K562 (cell line): Measurements from ENCODE around the gene IGFBP7. TPM values are rescaled to one million over a fixed set of nuclear protein-coding genes. Genes with fewer than 3 reads are reported as not detected.

Experiments
- ATAC-seq: fragments of 200-7000 bp; cut with Tn5 transposase; 3 replicates; pipeline ENCODE4 v1.9.1; 2020; ENCODE audit warnings: moderate library complexity
- BruUV-seq: library from RNA; stranded (reverse); fragments of 400-500 nt; replicated peaks from 2 replicates; lab custom pipeline; 2021; lab: Mats Ljungman, UMichigan
- CTCF ChIA-PET: fragments of 300-600 bp; formaldehyde crosslinking; extraction: SDS; loops from one replicate; lab custom pipeline; 2021; ENCODE audit warnings: low intra/inter-chr PET ratio; lab: Yijun Ruan, JAX
- POLR2A ChIA-PET: fragments of 300-600, 350-650 bp; sonication (Branson Sonifier 250); formaldehyde crosslinking; extraction: SDS; loops from one replicate; lab custom pipeline; 2021; ENCODE audit warnings: antibody characterized with exemption, inconsistent platforms; lab: Yijun Ruan, JAX
- DNase-seq, 4 experiments: peaks; one replicate each; pipeline versions ENCODE4 v3.0.0 to v3.0.0-alpha.2; 2011 to 2018; ENCODE audit warnings: low spot score in 3 of 4, mixed read lengths in 3 of 4; ENCODE audit errors: extremely low read depth in 1 of 4
- FAIRE-seq: peaks from 2 replicates; lab custom pipeline; 2011; peaks lifted over from hg19 to GRCh38; lab: Jason Lieb, UNC
- H2AFZ ChIP-seq: 2 replicates; pipeline ENCODE4 v1.6.0; 2011; ENCODE audit warnings: low read depth, low read length, control low read depth, inconsistent platforms
- H3K27ac ChIP-seq: fragments of 200-600 bp; 3 replicates; pipeline ENCODE4 v1.8.0; 2011; ENCODE audit warnings: low read depth, mild to moderate bottlenecking, control low read depth, inconsistent platforms, low read length, moderate library complexity, mixed read lengths; ENCODE audit errors: extremely low read depth
- H3K27me3 ChIP-seq, 2 experiments: fragments of 300-600 bp in 1 of 2; 2 replicates in 1 of 2; 3 replicates in 1 of 2; pipeline versions ENCODE4 v1.6.0 to v1.8.0; 2011; ENCODE audit warnings: inconsistent platforms in 2 of 2, low read length in 2 of 2, mild to moderate bottlenecking in 1 of 2, mixed read lengths in 1 of 2, moderate library complexity in 1 of 2; ENCODE audit not compliant: control insufficient read depth in 2 of 2, insufficient read depth in 2 of 2
- H3K36me3 ChIP-seq: fragments of 300-600 bp; 3 replicates; pipeline ENCODE4 v1.8.0; 2011; ENCODE audit warnings: mild to moderate bottlenecking, low read length, inconsistent platforms; ENCODE audit not compliant: control insufficient read depth, insufficient read depth
- H3K4me1 ChIP-seq, 2 experiments: fragments of 200-600 bp in 1 of 2; replicated peaks in 1 of 2; 2 replicates in 1 of 2; 3 replicates in 1 of 2; pipeline versions ENCODE4 v1.5.1 to v1.8.0; 2011; ENCODE audit warnings: inconsistent platforms in 2 of 2, low read length in 2 of 2, mild to moderate bottlenecking in 1 of 2, mixed read lengths in 1 of 2, moderate library complexity in 1 of 2; ENCODE audit not compliant: control insufficient read depth in 2 of 2, insufficient read depth in 2 of 2
- H3K4me2 ChIP-seq: 2 replicates; pipeline ENCODE4 v1.6.1; 2011; ENCODE audit warnings: low read length, control low read depth, inconsistent platforms, mixed read lengths; ENCODE audit not compliant: insufficient read depth
- H3K4me3 ChIP-seq: fragments of 200-600 bp; sonication (generic), shearing (Covaris generic); 2 replicates; pipeline ENCODE4 v1.5.1; 2016; ENCODE audit warnings: control low read depth, inconsistent platforms
- H3K79me2 ChIP-seq: fragments of 200-600 bp; 3 replicates; pipeline ENCODE4 v1.8.0; 2011; ENCODE audit warnings: low read length, inconsistent platforms; ENCODE audit not compliant: control insufficient read depth, insufficient read depth
- H3K9ac ChIP-seq, 2 experiments: 2 replicates each; pipeline versions ENCODE4 v1.6.0 to v1.6.1; 2011; ENCODE audit warnings: low read depth in 2 of 2, low read length in 2 of 2, control low read depth in 1 of 2, inconsistent platforms in 1 of 2, mild to moderate bottlenecking in 1 of 2, mixed read lengths in 1 of 2; ENCODE audit not compliant: insufficient read depth in 1 of 2
- H3K9me1 ChIP-seq: one replicate; pipeline ENCODE4 v1.6.0; 2011; ENCODE audit warnings: inconsistent platforms, mild to moderate bottlenecking, low read length, moderate library complexity; ENCODE audit not compliant: control insufficient read depth, insufficient read depth
- H3K9me3 ChIP-seq: replicated peaks from 2 replicates; pipeline ENCODE4 v1.5.1; 2011; ENCODE audit warnings: low read depth, low read length, inconsistent platforms; ENCODE audit not compliant: control insufficient read depth, insufficient read depth
- H4K20me1 ChIP-seq: replicated peaks from 2 replicates; pipeline ENCODE4 v1.6.1; 2011; ENCODE audit warnings: low read length, inconsistent platforms, mixed read lengths; ENCODE audit not compliant: control insufficient read depth, insufficient read depth
- ELF4 ChIP-seq: fragments of 450-650 bp; formaldehyde crosslinking; IDR thresholded peaks from 2 replicates; pipeline ENCODE4 v1.4.0; 2022; ENCODE audit warnings: missing genetic modification characterization
- POLR3G ChIP-seq: IDR thresholded peaks from 2 replicates; pipeline ENCODE4 v1.6.1; 2011; ENCODE audit not compliant: insufficient read length, insufficient replicate concordance; ENCODE audit errors: extremely low read depth
- XRCC5 ChIP-seq: fragments of 200-400 bp; formaldehyde crosslinking; IDR thresholded peaks from 2 replicates; pipeline ENCODE4 v1.6.1; 2017; ENCODE audit warnings: low read depth, mild to moderate bottlenecking, low read length
- ZNF384 ChIP-seq: IDR thresholded peaks from 2 replicates; pipeline ENCODE4 v1.6.1; 2012; ENCODE audit warnings: low read depth, low read length, improper control_type of control experiment
- ZNF785 ChIP-seq: fragments of 250-450 bp; sonication (Bioruptor Pico); IDR thresholded peaks from 2 replicates; pipeline ENCODE4 v1.4.0; 2020; ENCODE audit warnings: mild to moderate bottlenecking
- WGBS: fragments of 100-300 bp; shearing (Covaris generic); methylation state at CpG from one replicate; pipeline ENCODE4 v1.1.6; 2016; ENCODE audit warnings: low coverage, mixed read lengths; ENCODE audit not compliant: insufficient coverage; ENCODE audit errors: missing lambda C conversion rate; 5-methylcytosine and 5-hydroxymethylcytosine counted together
- in situ Hi-C: fragments of 300-500 bp; cut with MboI; formaldehyde crosslinking; loops from 4 replicates; pipeline ENCODE4 v1.15.0; 2018; ENCODE audit warnings: inconsistent platforms, mixed read lengths
- intact Hi-C: fragments of 100-400 bp; cut with micrococcal nuclease; formaldehyde crosslinking; loops from 2 replicates; pipeline ENCODE4 v1.14.2; 2022
- polyA plus RNA-seq, 8 experiments: library from polyadenylated mRNA; depleted of rRNA in 4 of 8; stranded (reverse) in 5 of 8; unstranded in 3 of 8; fragments of >200 nt; fragmentation: Nextera tagmentation in 2 of 8; fragmentation: Illumina TruSeq in 1 of 8; extraction: Ambion mirVana in 2 of 8; extraction: Trizol in 1 of 8; gene quantifications; 2 replicates each; pipeline versions ENCODE4 v1.2.1 to v1.2.3, GENCODE V29; 2011 to 2014; ENCODE audit warnings: inconsistent platforms in 1 of 8, missing spikeins in 1 of 8
- total RNA-seq, 7 experiments: library from RNA; depleted of rRNA in 6 of 7; stranded (reverse); fragments of >200 nt in 6 of 7; fragmentation: Illumina TruSeq in 2 of 7; extraction: Trizol in 2 of 7; gene quantifications; 2 replicates each; pipeline versions ENCODE4 v1.2.1 to v1.2.3, GENCODE V29; 2011 to 2021; ENCODE audit warnings: low replicate concordance in 1 of 7
- TF ChIP-seq, protein P1 (sequence below): fragments of 450-650 bp; formaldehyde crosslinking; conservative IDR thresholded peaks from 2 replicates; pipeline ENCODE4 v1.4.0; 2022; ENCODE audit warnings: mild to moderate bottlenecking, missing genetic modification characterization

Gene IGFBP7
- total and polyA plus RNA-seq, 9 of the 15 experiments (the other 6 are each of a cell fraction or from before 2014, with no cell fraction given), result 0.27 to 0.49 (median 0.29) TPM; not detected in 6

DNA sequence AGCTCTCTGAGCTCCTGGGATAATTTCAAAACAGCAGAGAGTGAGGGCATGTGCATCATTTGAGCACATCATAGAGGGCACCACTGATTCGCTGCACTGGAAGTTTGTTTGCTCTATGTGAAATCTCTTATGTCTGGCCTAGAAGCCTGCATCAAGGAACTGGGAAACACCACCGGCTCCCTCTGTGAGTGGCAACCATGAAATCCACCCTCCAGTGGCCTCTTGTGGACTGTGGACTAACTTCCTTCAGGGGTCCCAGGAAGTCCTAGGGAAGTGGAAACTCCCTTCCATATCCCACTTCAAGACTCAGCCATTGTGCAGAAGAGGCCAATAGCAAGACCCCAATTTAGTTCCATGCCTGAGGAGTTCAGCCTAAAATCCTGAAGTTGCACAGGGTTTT, 48.0 kb upstream of the IGFBP7 start:
- ChIA-PET CTCF (no interaction called here), POLR2A (interaction anchor here (1.4 kb wide), 1 partner anchor 9 kb away, joined by 4 read pairs; no protein-coding TSS in a partner anchor)
- in situ Hi-C loops (no loop called here), intact Hi-C loops (no loop called here)
- no peaks in the 10 kb centered on the region for H3K79me2 ChIP-seq
- no peak overlapping the region for H2AFZ ChIP-seq
- H3K27me3 ChIP-seq, result 0 out of 5 replicates have a peak, but pooled peaks cover 0 to 3% of the 10 kb centered on the region in 2 experiments
- no peak overlapping the region for H3K4me2 ChIP-seq
- H3K9me3 ChIP-seq, result no peaks in the 10 kb centered on the region
- TF ChIP-seq POLR3G, result no peak
- TF ChIP-seq ZNF785, result no peak
- no peak for TF ChIP-seq ZNF384
- no peak for TF ChIP-seq ELF4 (CRISPR knock-in tag)
- TF ChIP-seq, protein P1, sequence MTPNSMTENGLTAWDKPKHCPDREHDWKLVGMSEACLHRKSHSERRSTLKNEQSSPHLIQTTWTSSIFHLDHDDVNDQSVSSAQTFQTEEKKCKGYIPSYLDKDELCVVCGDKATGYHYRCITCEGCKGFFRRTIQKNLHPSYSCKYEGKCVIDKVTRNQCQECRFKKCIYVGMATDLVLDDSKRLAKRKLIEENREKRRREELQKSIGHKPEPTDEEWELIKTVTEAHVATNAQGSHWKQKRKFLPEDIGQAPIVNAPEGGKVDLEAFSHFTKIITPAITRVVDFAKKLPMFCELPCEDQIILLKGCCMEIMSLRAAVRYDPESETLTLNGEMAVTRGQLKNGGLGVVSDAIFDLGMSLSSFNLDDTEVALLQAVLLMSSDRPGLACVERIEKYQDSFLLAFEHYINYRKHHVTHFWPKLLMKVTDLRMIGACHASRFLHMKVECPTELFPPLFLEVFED (CRISPR knock-in tag), result no peak
- no peak for TF ChIP-seq XRCC5
- ATAC-seq (no peak), FAIRE-seq (no peak), DNase-seq (no peak)
- no peak overlapping the region for H3K9ac ChIP-seq
- WGBS, result 0% methylated on average over 2 of the region's 2 CpGs
- H3K27ac ChIP-seq, result no peak overlapping the region
- H3K9me1 ChIP-seq, result no peaks in the 10 kb centered on the region
- no peaks in the 10 kb centered on the region for H3K36me3 ChIP-seq
- no TSS peak for BruUV-seq
- H4K20me1 ChIP-seq, result no peaks in the 10 kb centered on the region
- H3K4me1 ChIP-seq, result no peaks in the 10 kb centered on the region
- H3K4me3 ChIP-seq, result no peak overlapping the region
